ENCODE measurements around the gene DNAJC3. TPM values are rescaled to one million over a fixed set of nuclear protein-coding genes. Genes with fewer than 3 reads are reported as not detected.
"Not testable (repeated sequence)": the region's sequence is repeated elsewhere in the genome, so short reads cannot be mapped to it uniquely, and the experiment has no call there.

The DNAJC3 gene
- total RNA-seq, 2 experiments from 2014 or later, result 19.1 to 19.6 TPM

DNA sequence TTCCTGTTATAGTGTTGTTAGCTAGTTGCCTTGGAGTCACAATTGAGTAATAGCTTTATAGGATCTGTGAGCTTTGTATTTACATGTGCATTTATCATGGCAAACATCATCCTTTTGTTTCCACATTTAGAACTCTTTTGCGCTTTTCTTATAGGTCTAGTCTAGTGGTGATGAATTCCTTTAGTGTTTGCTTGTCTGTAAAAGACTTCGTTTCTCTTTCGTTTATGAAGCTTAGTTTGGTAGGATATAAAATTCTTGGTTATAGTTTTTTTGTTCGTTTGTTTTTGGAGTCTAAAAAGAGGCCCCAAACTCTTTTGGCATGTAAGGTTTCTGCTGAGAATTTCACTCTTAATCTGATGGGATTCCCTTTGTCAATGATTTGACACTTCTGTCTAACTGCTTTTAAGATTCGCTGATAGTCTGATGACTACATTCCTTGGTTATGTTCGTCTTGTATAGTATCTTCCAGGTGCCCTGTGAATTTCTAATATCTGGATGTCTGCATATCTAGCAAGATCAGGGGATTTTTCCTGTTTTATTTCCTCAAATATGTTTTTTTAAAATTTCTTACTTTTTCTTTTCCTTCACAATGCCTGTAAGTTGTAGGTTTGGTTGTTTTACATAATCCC, 20.2 kb downstream of the DNAJC3 start:
- Mint-ChIP-seq H3K27ac (no peak overlapping the region), H3K4me1 (peaks cover 32% of the 10 kb centered on the region), H3K4me3 (no peak overlapping the region), H3K27me3 (no peaks in the 10 kb centered on the region), H3K9me3 (peaks cover 13% of the 10 kb centered on the region), H3K36me3 (peaks cover 23% of the 10 kb centered on the region)
- DNase-seq, result no peak

DNA sequence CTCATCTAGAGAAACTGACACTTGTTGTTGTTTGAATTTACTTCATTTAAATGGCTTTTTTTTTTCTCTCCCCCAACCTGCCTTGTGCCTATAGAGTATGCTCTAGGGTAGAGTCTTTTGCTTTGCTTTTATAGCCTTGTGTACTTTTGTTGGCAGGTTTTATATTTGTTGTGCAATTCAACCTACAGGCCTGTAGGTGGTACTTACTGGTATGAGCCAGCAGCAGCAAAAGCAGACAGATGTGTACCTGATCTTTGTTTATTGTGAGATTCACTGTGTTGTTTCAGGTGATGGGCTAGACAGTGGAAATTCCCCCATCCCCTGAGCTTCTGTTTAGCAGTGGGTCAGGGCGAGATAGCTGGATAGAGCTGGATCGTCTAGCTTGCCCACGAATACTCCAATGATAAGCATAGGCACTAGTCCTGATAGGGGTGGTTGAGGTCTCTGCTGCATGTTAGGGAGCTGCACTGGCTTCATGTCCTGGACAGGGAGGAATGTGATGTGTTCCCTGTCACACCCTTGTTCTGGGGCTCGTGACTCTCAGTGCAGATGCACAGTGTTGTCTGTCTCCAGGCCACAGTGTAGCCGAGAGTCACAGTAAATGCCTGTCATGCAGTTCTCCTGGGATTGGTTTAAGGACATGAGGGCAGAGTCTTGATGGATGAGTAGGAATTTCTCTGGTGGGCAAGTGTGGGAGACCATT, 21.3 kb downstream of the DNAJC3 start:
- no peak for DNase-seq
- Mint-ChIP-seq H3K4me1 (peaks cover 40% of the 10 kb centered on the region), H3K36me3 (peaks cover 23% of the 10 kb centered on the region), H3K27me3 (no peaks in the 10 kb centered on the region), H3K4me3 (no peak overlapping the region), H3K27ac (no peak overlapping the region), H3K9me3 (peaks cover 12% of the 10 kb centered on the region)

GRCh38 chr13:95703576-95703975, 26.6 kb downstream of the DNAJC3 start:
- DNase-seq, result no peak
- Mint-ChIP-seq H3K27ac (no peak overlapping the region), H3K4me1 (peaks cover 60% of the 10 kb centered on the region), H3K27me3 (no peaks in the 10 kb centered on the region), H3K36me3 (peaks cover 21% of the 10 kb centered on the region), H3K4me3 (no peak overlapping the region), H3K9me3 (no peaks in the 10 kb centered on the region)

DNA sequence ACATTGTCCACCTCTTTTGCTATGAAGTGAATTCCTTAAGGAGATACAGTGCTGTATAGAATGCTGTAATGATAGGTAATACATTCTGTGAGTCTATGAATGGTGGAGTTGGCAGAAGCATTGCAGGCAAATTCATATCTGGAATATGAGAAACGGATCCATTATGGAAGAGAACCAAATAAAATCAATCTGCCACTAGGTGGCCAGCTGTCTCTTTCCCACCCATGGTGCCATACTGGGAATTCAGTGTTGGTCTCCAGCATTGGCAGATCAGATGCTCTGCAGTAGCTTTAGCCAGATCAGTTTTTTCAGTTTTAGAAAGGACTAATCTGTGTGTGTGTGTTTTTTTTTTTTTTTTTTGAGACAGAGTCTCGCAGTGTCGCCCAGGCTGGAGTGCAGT, 27.6 kb downstream of the DNAJC3 start:
- Mint-ChIP-seq H3K27ac (no peak overlapping the region), H3K4me1 (peaks cover 51% of the 10 kb centered on the region), H3K9me3 (no peaks in the 10 kb centered on the region), H3K36me3 (peaks cover 21% of the 10 kb centered on the region), H3K27me3 (no peaks in the 10 kb centered on the region), H3K4me3 (no peak overlapping the region)
- DNase-seq, result no peak

GRCh38 chr13:95706356-95706755, 29.4 kb downstream of the DNAJC3 start:
- H3K4me1 Mint-ChIP-seq, result peaks cover 44% of the 10 kb centered on the region
- DNase-seq, result no peak
- no peak overlapping the region for H3K4me3 Mint-ChIP-seq
- no peaks in the 10 kb centered on the region for H3K27me3 Mint-ChIP-seq
- H3K27ac Mint-ChIP-seq, result no peak overlapping the region
- peaks cover 23% of the 10 kb centered on the region for H3K36me3 Mint-ChIP-seq
- H3K9me3 Mint-ChIP-seq, result no peaks in the 10 kb centered on the region

DNA sequence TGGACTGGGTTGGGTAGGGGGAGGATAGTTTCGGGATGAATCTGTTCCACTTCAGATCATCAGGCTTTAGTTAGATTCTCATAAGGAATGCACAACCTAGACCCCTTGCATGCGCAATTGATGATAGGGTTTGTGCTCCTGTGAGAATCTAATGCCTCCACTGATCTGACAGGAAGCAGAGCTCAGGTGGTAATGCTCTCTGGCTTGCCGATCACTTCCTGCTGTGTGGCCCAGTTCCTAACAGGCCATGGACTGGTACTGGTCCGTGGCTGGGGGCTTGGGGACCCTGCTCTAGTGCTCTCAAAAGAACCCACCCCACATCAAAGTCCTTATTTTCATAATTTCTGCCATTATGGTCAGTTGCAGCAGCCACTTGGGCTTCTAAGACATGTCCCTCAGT, 30.1 kb downstream of the DNAJC3 start:
- H3K4me3 Mint-ChIP-seq, result no peak overlapping the region
- H3K27me3 Mint-ChIP-seq, result no peaks in the 10 kb centered on the region
- H3K4me1 Mint-ChIP-seq, result peaks cover 41% of the 10 kb centered on the region
- peaks cover 29% of the 10 kb centered on the region for H3K36me3 Mint-ChIP-seq
- DNase-seq, result no peak
- H3K9me3 Mint-ChIP-seq, result no peaks in the 10 kb centered on the region
- H3K27ac Mint-ChIP-seq, result no peak overlapping the region

GRCh38 chr13:95707442-95708390, 30.8 kb downstream of the DNAJC3 start:
- no peak for DNase-seq
- no peaks in the 10 kb centered on the region for H3K27me3 Mint-ChIP-seq
- peaks cover 36% of the 10 kb centered on the region for H3K4me1 Mint-ChIP-seq
- H3K4me3 Mint-ChIP-seq, result no peak overlapping the region
- H3K36me3 Mint-ChIP-seq, result peaks cover 35% of the 10 kb centered on the region
- H3K9me3 Mint-ChIP-seq, result no peaks in the 10 kb centered on the region
- peak overlapping the region; percentile 34 for H3K27ac Mint-ChIP-seq

- no peak overlapping the region for H3K4me3 Mint-ChIP-seq
Measured at GRCh38 chr13:95708391-95708774, 31.4 kb downstream of the DNAJC3 start.

GRCh38 chr13:95708811-95709500, 32.0 kb downstream of the DNAJC3 start:
- Mint-ChIP-seq H3K9me3 (no peaks in the 10 kb centered on the region), H3K27me3 (no peaks in the 10 kb centered on the region), H3K4me3 (no peak overlapping the region), H3K27ac (no peak overlapping the region), H3K36me3 (peaks cover 42% of the 10 kb centered on the region), H3K4me1 (peaks cover 25% of the 10 kb centered on the region)
- no peak for DNase-seq

More at GRCh38 chr13:95708391-95708774, 31.4 kb downstream of the DNAJC3 start:
- Mint-ChIP-seq H3K9me3 (no peaks in the 10 kb centered on the region), H3K4me1 (peaks cover 30% of the 10 kb centered on the region), H3K27me3 (no peaks in the 10 kb centered on the region), H3K27ac (no peak overlapping the region), H3K36me3 (peaks cover 41% of the 10 kb centered on the region)
- no peak for DNase-seq

DNA sequence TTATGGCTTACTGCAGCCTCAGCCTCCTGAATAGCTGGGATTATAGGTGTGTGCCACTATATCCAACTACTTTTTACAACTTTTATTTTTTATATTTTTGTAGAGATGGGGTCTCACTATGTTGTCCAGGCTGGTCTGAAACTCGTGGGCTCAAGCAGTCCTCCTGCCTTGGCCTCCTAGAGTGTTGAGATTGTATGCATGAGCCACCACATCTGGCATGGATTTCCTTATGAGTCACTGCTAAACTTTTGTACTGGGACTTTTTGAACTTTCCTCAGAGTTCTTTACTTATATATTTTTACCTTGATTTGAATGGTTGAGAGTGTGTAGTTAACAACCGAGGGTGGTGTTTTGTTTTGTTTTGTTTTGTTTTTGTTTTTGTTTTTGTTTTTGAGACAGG, 33.4 kb downstream of the DNAJC3 start:
- Mint-ChIP-seq H3K9me3 (no peaks in the 10 kb centered on the region), H3K27ac (no peak overlapping the region), H3K36me3 (peaks cover 39% of the 10 kb centered on the region)

GRCh38 chr13:95712846-95713245, 35.9 kb downstream of the DNAJC3 start:
- H3K27me3 Mint-ChIP-seq, H3K9me3 Mint-ChIP-seq, H3K4me1 Mint-ChIP-seq, H3K4me3 Mint-ChIP-seq, H3K27ac Mint-ChIP-seq, DNase-seq: not testable (repeated sequence)
- peaks cover 55% of the 10 kb centered on the region for H3K36me3 Mint-ChIP-seq

More for the DNA sequence above, 33.4 kb downstream of the DNAJC3 start:
- Mint-ChIP-seq H3K27me3 (no peaks in the 10 kb centered on the region), H3K4me1 (peaks cover 19% of the 10 kb centered on the region), H3K4me3 (no peak overlapping the region)
- no peak for DNase-seq

DNA sequence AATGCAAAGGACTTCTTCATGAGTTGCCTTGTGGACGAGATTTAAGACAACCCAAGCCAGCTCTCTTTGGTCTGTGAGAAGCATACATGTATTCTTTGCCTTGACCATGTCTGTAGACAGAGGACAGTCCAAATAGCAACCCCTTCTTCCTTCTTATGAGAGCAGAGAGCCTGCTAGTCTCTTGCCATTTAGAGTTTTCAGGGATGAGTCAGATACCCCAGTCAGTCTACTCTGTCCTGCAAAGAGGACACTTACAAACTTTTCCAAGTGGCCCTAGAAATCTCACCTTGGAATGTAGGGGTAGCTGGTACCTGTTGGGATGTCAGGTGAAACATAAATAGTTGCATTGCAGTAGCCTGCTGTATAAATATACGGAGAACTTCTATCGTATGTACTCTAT, 36.7 kb downstream of the DNAJC3 start:
- H3K4me1 Mint-ChIP-seq, result no peaks in the 10 kb centered on the region
- H3K36me3 Mint-ChIP-seq, result peaks cover 59% of the 10 kb centered on the region
- DNase-seq, result no peak
- H3K9me3 Mint-ChIP-seq, result peaks cover 4% of the 10 kb centered on the region
- no peak overlapping the region for H3K4me3 Mint-ChIP-seq
- H3K27me3 Mint-ChIP-seq, result no peaks in the 10 kb centered on the region
- no peak overlapping the region for H3K27ac Mint-ChIP-seq

GRCh38 chr13:95714142-95714832, 37.3 kb downstream of the DNAJC3 start:
- peaks cover 4% of the 10 kb centered on the region for H3K9me3 Mint-ChIP-seq
- no peaks in the 10 kb centered on the region for H3K4me1 Mint-ChIP-seq
- DNase-seq, result no peak
- no peak overlapping the region for H3K4me3 Mint-ChIP-seq
- peaks cover 63% of the 10 kb centered on the region for H3K36me3 Mint-ChIP-seq
- no peak overlapping the region for H3K27ac Mint-ChIP-seq
- H3K27me3 Mint-ChIP-seq, result no peaks in the 10 kb centered on the region

DNA sequence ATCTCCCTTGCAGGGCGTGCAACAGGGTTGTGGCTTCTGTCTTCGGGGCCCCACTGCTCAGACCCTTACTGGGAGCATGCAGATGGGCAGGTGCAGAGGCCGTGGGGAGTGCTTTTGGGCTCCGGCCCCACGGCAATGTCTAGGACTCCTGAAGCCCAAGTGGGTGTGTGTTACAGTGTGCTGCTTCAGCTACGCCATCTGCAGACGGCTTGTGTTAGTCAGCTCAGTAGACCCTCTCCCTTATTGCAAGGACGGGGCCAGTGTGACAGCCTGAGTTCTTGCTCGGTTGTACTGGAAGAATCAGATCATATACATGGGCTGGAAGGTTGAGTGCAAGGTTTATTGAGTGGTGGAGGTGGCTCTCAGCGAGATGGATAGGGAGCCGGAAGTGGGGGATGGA, 39.3 kb downstream of the DNAJC3 start:
- Mint-ChIP-seq H3K9me3 (peaks cover 4% of the 10 kb centered on the region), H3K36me3 (peaks cover 57% of the 10 kb centered on the region)

More for the DNA sequence above, 39.3 kb downstream of the DNAJC3 start:
- Mint-ChIP-seq H3K27me3 (no peaks in the 10 kb centered on the region), H3K4me3 (no peak overlapping the region), H3K27ac (no peak overlapping the region), H3K4me1 (no peaks in the 10 kb centered on the region)
- no peak for DNase-seq
